CD4-positive, alpha-beta T cell treated with Interleukin-6 at 100 ng/mL for 8 hours (primary cell): ENCODE results near the gene USP25.

Experiments
- DNase-seq: peaks from one replicate; pipeline ENCODE4 v3.0.0-alpha.2; 2020; ENCODE audit warnings: mixed read lengths, low spot score

The USP25 gene

GRCh38 chr21:15860541-15860940, 130.8 kb downstream of the USP25 start:
- DNase-seq = no peak

- no peak for DNase-seq
Observed at GRCh38 chr21:15868940-15869339, 139.2 kb downstream of the USP25 start.

GRCh38 chr21:15870819-15871218, 141.0 kb downstream of the USP25 start:
- no peak for DNase-seq

GRCh38 chr21:15872236-15872635, 142.5 kb downstream of the USP25 start:
- DNase-seq = no peak

- no peak for DNase-seq
Observed at GRCh38 chr21:15874615-15875014, 144.8 kb downstream of the USP25 start.

- DNase-seq = no peak
Observed at GRCh38 chr21:15875286-15875685, 145.5 kb downstream of the USP25 start.

- no peak for DNase-seq
Observed at GRCh38 chr21:15893902-15894301, 164.1 kb downstream of the USP25 start.

- DNase-seq = no peak
Observed at GRCh38 chr21:15894596-15894995, 164.8 kb downstream of the USP25 start.

- no peak for DNase-seq
Observed at GRCh38 chr21:15895142-15896106, 165.6 kb downstream of the USP25 start.

GRCh38 chr21:15896501-15896900, 166.7 kb downstream of the USP25 start:
- DNase-seq = no peak

- no peak for DNase-seq
Observed at GRCh38 chr21:15904389-15904788, 174.6 kb downstream of the USP25 start.

GRCh38 chr21:15908187-15908586, 178.4 kb downstream of the USP25 start:
- no peak for DNase-seq

GRCh38 chr21:15928196-15928595, 198.4 kb downstream of the USP25 start:
- DNase-seq = no peak

- DNase-seq = no peak
Observed at GRCh38 chr21:15928686-15929425, 199.1 kb downstream of the USP25 start.

GRCh38 chr21:15929536-15929935, 199.8 kb downstream of the USP25 start:
- DNase-seq = no peak
